ENCODE measurements around the gene SGPP2. TPM values are rescaled to one million over a fixed set of nuclear protein-coding genes. Genes with fewer than 3 reads are reported as not detected.

SGPP2 gene
- total RNA-seq, 1 experiment from 2014 or later = 0.09 TPM

DNA sequence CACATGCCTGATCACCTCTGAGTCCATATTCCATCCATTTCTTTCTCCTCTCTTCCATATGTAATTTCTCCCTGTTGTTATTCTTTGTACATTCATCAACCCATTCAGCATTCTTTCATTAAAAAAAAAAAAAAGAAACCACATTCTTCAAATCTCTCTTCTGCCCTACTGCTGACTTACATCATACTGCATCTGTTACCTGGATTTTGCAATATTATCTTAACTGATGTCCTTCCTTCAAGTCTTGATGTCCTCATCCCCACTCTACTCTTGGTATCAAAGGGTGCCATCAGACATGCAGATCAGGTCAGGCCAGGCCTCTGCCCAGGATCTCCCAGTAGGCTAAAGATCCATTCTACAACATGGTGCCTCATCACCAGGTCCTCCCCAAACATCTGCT lies 90.6 kb downstream of the SGPP2 start:
- Histone ChIP-seq H3K9me3 (ENCODE audit: low read depth, low read length, poor library complexity, severe bottlenecking) (no peaks in the 10 kb centered on the region), H3K36me3 (ENCODE audit: insufficient read depth, low read length, poor library complexity, severe bottlenecking) (no peaks in the 10 kb centered on the region), H3K27ac (ENCODE audit: low read depth, low read length, poor library complexity, severe bottlenecking) (no peak overlapping the region), H3K4me3 (ENCODE audit: low read depth, low read length, poor library complexity, severe bottlenecking) (no peak overlapping the region), H3K4me1 (ENCODE audit: insufficient read depth, low read length, poor library complexity, severe bottlenecking) (peaks cover 17% of the 10 kb centered on the region), H3K27me3 (replicated peaks; ENCODE audit: insufficient read depth, low read depth, low read length, poor library complexity) (no peaks in the 10 kb centered on the region)
- POLR2A ChIA-PET (ENCODE audit: low non-redundant PET) = no interaction called here
- no peak for TF ChIP-seq EZH2 (IDR thresholded peaks at IDR 0.05; ENCODE audit: borderline replicate concordance, low read depth, low read length, poor library complexity, severe bottlenecking)
- TF ChIP-seq, protein P1, sequence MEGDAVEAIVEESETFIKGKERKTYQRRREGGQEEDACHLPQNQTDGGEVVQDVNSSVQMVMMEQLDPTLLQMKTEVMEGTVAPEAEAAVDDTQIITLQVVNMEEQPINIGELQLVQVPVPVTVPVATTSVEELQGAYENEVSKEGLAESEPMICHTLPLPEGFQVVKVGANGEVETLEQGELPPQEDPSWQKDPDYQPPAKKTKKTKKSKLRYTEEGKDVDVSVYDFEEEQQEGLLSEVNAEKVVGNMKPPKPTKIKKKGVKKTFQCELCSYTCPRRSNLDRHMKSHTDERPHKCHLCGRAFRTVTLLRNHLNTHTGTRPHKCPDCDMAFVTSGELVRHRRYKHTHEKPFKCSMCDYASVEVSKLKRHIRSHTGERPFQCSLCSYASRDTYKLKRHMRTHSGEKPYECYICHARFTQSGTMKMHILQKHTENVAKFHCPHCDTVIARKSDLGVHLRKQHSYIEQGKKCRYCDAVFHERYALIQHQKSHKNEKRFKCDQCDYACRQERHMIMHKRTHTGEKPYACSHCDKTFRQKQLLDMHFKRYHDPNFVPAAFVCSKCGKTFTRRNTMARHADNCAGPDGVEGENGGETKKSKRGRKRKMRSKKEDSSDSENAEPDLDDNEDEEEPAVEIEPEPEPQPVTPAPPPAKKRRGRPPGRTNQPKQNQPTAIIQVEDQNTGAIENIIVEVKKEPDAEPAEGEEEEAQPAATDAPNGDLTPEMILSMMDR (conservative IDR thresholded peaks at IDR 0.05; ENCODE audit: low read depth, low read length) = no peak
- CTCF ChIA-PET = no interaction called here
- intact Hi-C loops (cut with micrococcal nuclease; ENCODE audit: unreplicated experiment) = no loop called here
- DNase-seq (ENCODE audit: low spot score) = no peak
- no TSS peak for BruUV-seq (replicated peaks)

DNA sequence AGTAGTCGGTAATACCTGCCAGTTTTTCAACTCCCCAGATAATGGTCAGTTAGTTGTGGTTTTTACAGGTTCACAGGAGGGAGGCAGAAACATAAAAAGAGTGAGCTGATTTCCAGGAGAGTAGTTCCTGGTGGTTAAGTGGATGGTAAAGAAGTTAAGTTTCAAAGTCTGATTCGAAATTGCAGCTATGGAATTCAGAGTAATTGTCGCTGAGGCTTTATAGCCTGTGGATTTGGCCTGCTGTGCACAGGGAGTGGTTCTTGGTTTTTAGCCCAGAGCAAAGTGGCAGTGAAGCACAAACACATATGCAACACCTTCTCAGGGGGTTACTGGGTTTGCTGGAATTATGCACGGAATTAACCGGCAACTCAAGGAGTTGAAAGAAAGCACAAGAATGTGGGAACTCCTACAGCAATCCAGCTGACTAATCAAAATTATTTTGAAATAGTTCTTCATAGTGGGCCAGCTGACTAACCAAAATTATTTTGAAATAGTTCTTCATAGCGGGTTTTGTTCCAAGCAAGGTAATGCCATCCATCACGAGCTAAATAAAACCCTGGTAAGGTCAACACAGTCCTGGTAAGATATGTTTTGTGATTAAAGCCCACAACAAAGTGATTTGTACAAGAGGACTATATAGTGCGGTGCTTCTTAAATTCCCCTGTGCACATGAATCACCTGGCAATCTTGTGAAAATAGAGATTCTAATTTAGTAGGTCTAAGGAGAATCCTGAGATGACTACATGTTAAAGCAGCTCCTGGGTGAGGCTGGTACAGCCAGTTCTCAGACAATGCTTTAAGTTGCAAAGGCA lies 94.4 kb downstream of the SGPP2 start:
- H3K9me3 ChIP-seq (ENCODE audit: low read depth, low read length, poor library complexity, severe bottlenecking) = no peaks in the 10 kb centered on the region
- H3K4me3 ChIP-seq (ENCODE audit: low read depth, low read length, poor library complexity, severe bottlenecking) = no peak overlapping the region
- H3K27me3 ChIP-seq (replicated peaks; ENCODE audit: insufficient read depth, low read depth, low read length, poor library complexity) = no peaks in the 10 kb centered on the region
- intact Hi-C loops (cut with micrococcal nuclease; ENCODE audit: unreplicated experiment) = no loop called here
- no peaks in the 10 kb centered on the region for H3K36me3 ChIP-seq (ENCODE audit: insufficient read depth, low read length, poor library complexity, severe bottlenecking)
- no peak for TF ChIP-seq EZH2 (IDR thresholded peaks at IDR 0.05; ENCODE audit: borderline replicate concordance, low read depth, low read length, poor library complexity, severe bottlenecking)
- TF ChIP-seq, protein P1 (conservative IDR thresholded peaks at IDR 0.05; ENCODE audit: low read depth, low read length) = no peak
- BruUV-seq (replicated peaks) = no TSS peak
- ChIA-PET POLR2A (ENCODE audit: low non-redundant PET) (no interaction called here), CTCF (interaction anchor here (1.1 kb wide), 1 partner anchor 201 kb away, joined by 3 read pairs; no protein-coding TSS in a partner anchor)
- H3K4me1 ChIP-seq (ENCODE audit: insufficient read depth, low read length, poor library complexity, severe bottlenecking) = peaks cover 17% of the 10 kb centered on the region
- peak; percentile 69 for DNase-seq (ENCODE audit: low spot score)
- no peak overlapping the region for H3K27ac ChIP-seq (ENCODE audit: low read depth, low read length, poor library complexity, severe bottlenecking)

DNA sequence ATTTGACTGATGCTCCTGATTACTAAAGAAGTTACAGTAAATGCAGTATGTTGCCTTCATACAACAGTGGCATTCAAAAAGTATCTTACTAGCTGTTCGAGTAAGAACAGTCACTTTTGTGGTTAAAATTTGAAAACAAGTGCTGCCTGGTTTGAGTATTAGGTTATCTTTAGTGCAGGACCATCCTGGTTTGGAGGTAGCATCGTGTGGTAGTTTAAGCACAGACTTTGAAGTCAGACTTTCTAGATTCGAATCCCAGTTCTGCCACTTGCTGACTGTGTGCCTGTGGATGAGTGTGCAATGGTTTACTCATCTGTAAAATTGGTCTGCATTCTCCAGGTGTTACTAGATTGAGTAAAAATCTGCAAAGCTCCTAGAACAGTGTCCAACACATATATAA lies 96.8 kb downstream of the SGPP2 start:
- Histone ChIP-seq H3K27me3 (replicated peaks; ENCODE audit: insufficient read depth, low read depth, low read length, poor library complexity) (no peaks in the 10 kb centered on the region), H3K9me3 (ENCODE audit: low read depth, low read length, poor library complexity, severe bottlenecking) (no peaks in the 10 kb centered on the region), H3K27ac (ENCODE audit: low read depth, low read length, poor library complexity, severe bottlenecking) (no peak overlapping the region), H3K4me3 (ENCODE audit: low read depth, low read length, poor library complexity, severe bottlenecking) (no peak overlapping the region), H3K36me3 (ENCODE audit: insufficient read depth, low read length, poor library complexity, severe bottlenecking) (no peaks in the 10 kb centered on the region), H3K4me1 (ENCODE audit: insufficient read depth, low read length, poor library complexity, severe bottlenecking) (peaks cover 17% of the 10 kb centered on the region)
- TF ChIP-seq, protein P1 (conservative IDR thresholded peaks at IDR 0.05; ENCODE audit: low read depth, low read length) = no peak
- no peak for TF ChIP-seq EZH2 (IDR thresholded peaks at IDR 0.05; ENCODE audit: borderline replicate concordance, low read depth, low read length, poor library complexity, severe bottlenecking)
- intact Hi-C loops (cut with micrococcal nuclease; ENCODE audit: unreplicated experiment) = no loop called here
- ChIA-PET POLR2A (ENCODE audit: low non-redundant PET) (no interaction called here), CTCF (no interaction called here)
- no peak for DNase-seq (ENCODE audit: low spot score)
- BruUV-seq (replicated peaks) = no TSS peak
